Natural killer cell (primary cell): ENCODE measurements around the gene NRP1. TPM values are rescaled to one million over a fixed set of nuclear protein-coding genes. Genes with fewer than 3 reads are reported as not detected.

Source experiments
- ATAC-seq, 3 donors: fragments of 150-1000 bp in 2 of 3; fragments of 200-7000 bp in 1 of 3; cut with Tn5 transposase; 1 replicate in 1 of 3; 2 replicates in 2 of 3; pipeline ENCODE4 v1.10.0; 2021; ENCODE audit warnings: mild to moderate bottlenecking in 2 of 3, moderate library complexity in 2 of 3
- DNase-seq, 2 donors: peaks; one replicate each; pipeline versions ENCODE4 v3.0.0 to v3.0.0-alpha.2; 2013 to 2021; ENCODE audit warnings: mixed read lengths in 1 of 2
- H3K27ac ChIP-seq: one replicate; pipeline ENCODE4 v1.5.1; 2013; ENCODE audit warnings: mild to moderate bottlenecking, low read length
- H3K27me3 ChIP-seq: one replicate; pipeline ENCODE4 v1.6.1; 2013; ENCODE audit warnings: low read length; ENCODE audit not compliant: control insufficient read depth, insufficient read depth
- H3K36me3 ChIP-seq: one replicate; pipeline ENCODE4 v1.6.1; 2013; ENCODE audit warnings: low read length; ENCODE audit not compliant: control insufficient read depth, insufficient read depth
- H3K4me1 ChIP-seq: one replicate; pipeline ENCODE4 v1.6.1; 2013; ENCODE audit warnings: low read length; ENCODE audit not compliant: control insufficient read depth, insufficient read depth
- H3K4me3 ChIP-seq: one replicate; pipeline ENCODE4 v1.5.1; 2013; ENCODE audit warnings: low read length
- H3K9me3 ChIP-seq: one replicate; pipeline ENCODE4 v1.6.1; 2013; ENCODE audit warnings: low read length; ENCODE audit not compliant: control insufficient read depth, insufficient read depth
- H3K27ac Mint-ChIP-seq, 2 donors: one replicate each; pipeline ENCODE4 v1.8.0; 2022; ENCODE audit warnings: mild to moderate bottlenecking in 2 of 2, mixed read lengths in 2 of 2, moderate library complexity in 1 of 2
- H3K27me3 Mint-ChIP-seq, 2 donors: one replicate each; pipeline ENCODE4 v1.8.0; 2022; ENCODE audit warnings: low read depth in 2 of 2, mixed read lengths in 2 of 2
- H3K36me3 Mint-ChIP-seq: one replicate; pipeline ENCODE4 v1.8.0; 2022; ENCODE audit warnings: mixed read lengths
- H3K4me1 Mint-ChIP-seq, 2 donors: one replicate each; pipeline ENCODE4 v1.8.0; 2022; ENCODE audit warnings: mixed read lengths in 2 of 2
- H3K4me3 Mint-ChIP-seq: one replicate; pipeline ENCODE4 v1.8.0; 2022; ENCODE audit warnings: mild to moderate bottlenecking, moderate library complexity, mixed read lengths
- H3K9me3 Mint-ChIP-seq, 2 donors: one replicate each; pipeline ENCODE4 v1.8.0; 2022; ENCODE audit warnings: mixed read lengths in 2 of 2
- CTCF ChIP-seq: fragments of 200-600 bp; IDR thresholded peaks from one replicate; pipeline ENCODE4 v1.8.0; 2022; ENCODE audit warnings: antibody characterized with exemption
- WGBS: methylation state at CpG from one replicate; pipeline ENCODE4 v1.1.7; 2013; ENCODE audit warnings: missing lambda C conversion rate; ENCODE audit not compliant: insufficient coverage; 5-methylcytosine and 5-hydroxymethylcytosine counted together
- intact Hi-C: fragments of 100-400 bp; cut with micrococcal nuclease; formaldehyde crosslinking; loops from one replicate; pipeline ENCODE4 v1.14.2; 2022
- total RNA-seq, 4 donors: library from RNA; stranded (reverse); fragments of 120-200 nt in 1 of 4; gene quantifications; one replicate each; pipeline versions ENCODE4 v1.2.3 to v1.2.4, GENCODE V29; 2013 to 2022

The NRP1 gene
- total RNA-seq, 3 donors from 2014 or later (not counting 1 experiment from before 2014, with no cell fraction given) = 0.16 to 1.5 TPM; not detected in 1

DNA sequence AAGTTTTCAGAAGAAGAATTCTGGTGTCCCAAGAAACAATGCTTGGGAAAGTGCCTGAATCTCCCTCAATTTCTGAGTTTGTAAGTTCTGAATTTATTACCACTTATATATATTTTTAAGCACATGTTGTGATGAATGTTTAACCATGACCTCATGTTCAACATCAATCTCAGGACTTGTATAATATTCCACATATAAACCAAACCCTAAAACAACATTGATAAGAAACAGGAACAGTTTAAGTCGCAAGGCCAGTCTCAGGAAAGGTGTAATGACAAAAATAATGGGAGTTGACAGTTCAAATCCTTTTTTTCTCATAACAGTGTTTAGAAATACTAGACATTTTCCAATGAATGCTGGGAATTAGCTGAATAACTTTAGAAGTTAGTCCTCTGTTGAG, 22.8 kb downstream of the NRP1 start:
- Histone ChIP-seq H3K27ac (no peak overlapping the region), H3K27me3 (no peaks in the 10 kb centered on the region), H3K36me3 (no peaks in the 10 kb centered on the region), H3K4me1 (no peaks in the 10 kb centered on the region), H3K9me3 (no peaks in the 10 kb centered on the region), H3K4me3 (no peak overlapping the region)
- no peak overlapping the region for H3K4me3 Mint-ChIP-seq
- peaks cover 0 to 7% of the 10 kb centered on the region in 2 donors for H3K4me1 Mint-ChIP-seq
- H3K36me3 Mint-ChIP-seq = no peaks in the 10 kb centered on the region
- ATAC-seq (no peak), DNase-seq (no peak)
- TF ChIP-seq CTCF = no peak
- no peaks in the 10 kb centered on the region for H3K9me3 Mint-ChIP-seq
- intact Hi-C loops = no loop called here
- no peak overlapping the region for H3K27ac Mint-ChIP-seq
- peaks cover 12 to 24% of the 10 kb centered on the region in 2 donors for H3K27me3 Mint-ChIP-seq
- WGBS = no CpG with 5 or more reads among the region's 1 CpG

DNA sequence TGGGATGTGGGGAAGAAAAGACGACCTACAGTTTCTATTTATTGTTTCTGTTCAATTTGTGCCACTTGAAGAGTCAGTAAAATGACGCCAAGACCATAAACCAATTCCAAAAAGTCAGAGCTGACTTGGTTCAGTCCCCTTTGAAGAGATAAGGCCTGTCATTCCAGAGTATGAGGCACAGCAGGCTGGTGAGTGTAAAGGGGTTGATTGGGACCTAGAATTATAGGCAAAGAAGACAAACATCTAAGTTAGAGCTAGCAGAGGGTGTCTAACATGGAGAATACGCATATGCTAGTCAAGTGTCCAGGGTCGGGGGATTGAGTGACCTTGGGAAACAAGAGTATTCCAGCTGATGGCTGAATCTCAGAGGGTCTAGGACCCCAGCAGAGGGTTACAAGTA, 23.6 kb downstream of the NRP1 start:
- Histone ChIP-seq H3K9me3 (no peaks in the 10 kb centered on the region), H3K27ac (no peak overlapping the region), H3K27me3 (no peaks in the 10 kb centered on the region), H3K4me1 (no peaks in the 10 kb centered on the region), H3K4me3 (no peak overlapping the region), H3K36me3 (no peaks in the 10 kb centered on the region)
- WGBS = 91% methylated on average over 4 of the region's 4 CpGs
- H3K36me3 Mint-ChIP-seq = no peaks in the 10 kb centered on the region
- H3K27me3 Mint-ChIP-seq = peaks cover 10 to 23% of the 10 kb centered on the region in 2 donors
- intact Hi-C loops = no loop called here
- DNase-seq (no peak), ATAC-seq (no peak)
- H3K4me1 Mint-ChIP-seq = peaks cover 0 to 7% of the 10 kb centered on the region in 2 donors
- no peak overlapping the region for H3K27ac Mint-ChIP-seq
- TF ChIP-seq CTCF = no peak
- no peaks in the 10 kb centered on the region for H3K9me3 Mint-ChIP-seq
- no peak overlapping the region for H3K4me3 Mint-ChIP-seq

DNA sequence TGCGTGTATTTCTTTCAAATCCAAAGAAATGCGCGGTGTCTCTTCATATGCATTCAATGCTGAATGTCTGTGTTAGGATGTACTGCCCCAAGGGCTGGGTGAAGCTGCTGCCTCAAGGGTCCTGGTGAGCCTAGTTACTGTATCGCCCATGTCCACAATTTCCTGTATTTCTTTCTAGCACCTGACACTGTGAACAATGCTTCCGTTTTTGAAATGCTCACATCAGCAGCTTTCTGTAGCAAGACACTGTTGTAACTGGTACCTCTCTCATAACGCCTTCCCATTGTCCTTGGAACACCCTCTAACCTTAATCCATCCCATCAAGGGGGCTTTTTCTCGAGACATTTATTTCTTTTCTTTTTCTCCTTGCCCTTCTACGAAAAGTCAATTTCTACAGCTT, 25.1 kb downstream of the NRP1 start:
- DNase-seq (no peak), ATAC-seq (peak in 1 of 3 donors; percentile 39)
- Mint-ChIP-seq H3K4me3 (no peak overlapping the region), H3K36me3 (no peaks in the 10 kb centered on the region), H3K27me3 (peaks cover 6 to 12% of the 10 kb centered on the region in 2 donors), H3K9me3 (no peaks in the 10 kb centered on the region), H3K4me1 (peaks cover 0 to 7% of the 10 kb centered on the region in 2 donors), H3K27ac (no peak overlapping the region)
- Histone ChIP-seq H3K9me3 (no peaks in the 10 kb centered on the region), H3K27ac (no peak overlapping the region), H3K4me1 (no peaks in the 10 kb centered on the region), H3K27me3 (no peaks in the 10 kb centered on the region), H3K4me3 (no peak overlapping the region), H3K36me3 (no peaks in the 10 kb centered on the region)
- TF ChIP-seq CTCF = no peak
- intact Hi-C loops = no loop called here
- 32% methylated on average over 8 of the region's 8 CpGs for WGBS

GRCh38 chr10:33307835-33308234, 26.6 kb downstream of the NRP1 start:
- H3K27me3 ChIP-seq = no peaks in the 10 kb centered on the region
- intact Hi-C loops = no loop called here
- no peaks in the 10 kb centered on the region for H3K36me3 Mint-ChIP-seq
- TF ChIP-seq CTCF = no peak
- no peak overlapping the region for H3K27ac ChIP-seq
- H3K9me3 Mint-ChIP-seq = no peaks in the 10 kb centered on the region
- WGBS = 95% methylated on average over 5 of the region's 5 CpGs
- ATAC-seq (no peak), DNase-seq (no peak)
- peaks cover 3 to 21% of the 10 kb centered on the region in 2 donors for H3K27me3 Mint-ChIP-seq
- no peaks in the 10 kb centered on the region for H3K4me1 ChIP-seq
- H3K27ac Mint-ChIP-seq = no peak overlapping the region
- H3K36me3 ChIP-seq = no peaks in the 10 kb centered on the region
- H3K4me3 ChIP-seq = no peak overlapping the region
- peaks cover 0 to 7% of the 10 kb centered on the region in 2 donors for H3K4me1 Mint-ChIP-seq
- no peak overlapping the region for H3K4me3 Mint-ChIP-seq
- H3K9me3 ChIP-seq = no peaks in the 10 kb centered on the region
